A673 (cell line): ENCODE data around the gene WNT6. TPM values are rescaled to one million over a fixed set of nuclear protein-coding genes. Genes with fewer than 3 reads are reported as not detected.

ENCODE experiments used
- BruUV-seq: library from RNA; stranded (reverse); fragments of 400-500 nt; replicated peaks from 2 replicates; lab custom pipeline; 2021; lab: Mats Ljungman, UMichigan
- CTCF ChIA-PET: fragments of 300-600 bp; sonication (Branson Sonifier 250); formaldehyde crosslinking; loops from one replicate; lab custom pipeline; 2022; ENCODE audit warnings: antibody characterized with exemption; lab: Charles Lee
- POLR2A ChIA-PET: fragments of 300-600 bp; sonication (Branson Sonifier 250); formaldehyde crosslinking; loops from one replicate; lab custom pipeline; 2022; ENCODE audit warnings: antibody characterized with exemption; ENCODE audit not compliant: low non-redundant PET; lab: Charles Lee
- DNase-seq: peaks from one replicate; pipeline ENCODE4 v3.0.0-alpha.2; 2015; ENCODE audit warnings: low spot score
- H3K27ac ChIP-seq: fragments of 200-600 bp; sonication (generic); 2 replicates; pipeline ENCODE4 v1.5.1; 2016; ENCODE audit warnings: mixed run types, low read depth, mild to moderate bottlenecking, mixed read lengths, antibody characterized with exemption, low read length; ENCODE audit not compliant: poor library complexity, severe bottlenecking
- H3K27me3 ChIP-seq: fragments of 200-600 bp; sonication (generic); replicated peaks from 2 replicates; pipeline ENCODE4 v1.6.1; 2017; ENCODE audit warnings: mixed run types, low read depth, mild to moderate bottlenecking, mixed read lengths, antibody characterized with exemption, low read length; ENCODE audit not compliant: insufficient read depth, poor library complexity
- H3K36me3 ChIP-seq: fragments of 200-600 bp; sonication (generic); 2 replicates; pipeline ENCODE4 v1.6.1; 2016; ENCODE audit warnings: mixed run types, mild to moderate bottlenecking, mixed read lengths, antibody characterized with exemption, low read length; ENCODE audit not compliant: insufficient read depth, poor library complexity, severe bottlenecking
- H3K4me1 ChIP-seq: fragments of 200-600 bp; sonication (generic); 2 replicates; pipeline ENCODE4 v1.6.1; 2017; ENCODE audit warnings: mixed run types, mild to moderate bottlenecking, mixed read lengths, antibody characterized with exemption, low read length; ENCODE audit not compliant: insufficient read depth, poor library complexity, severe bottlenecking
- H3K4me3 ChIP-seq: fragments of 200-600 bp; sonication (generic); 2 replicates; pipeline ENCODE4 v1.5.1; 2016; ENCODE audit warnings: low read depth, mixed run types, mild to moderate bottlenecking, mixed read lengths, low read length; ENCODE audit not compliant: poor library complexity, severe bottlenecking
- H3K9me3 ChIP-seq: fragments of 200-600 bp; sonication (generic); 2 replicates; pipeline ENCODE4 v1.6.1; 2016; ENCODE audit warnings: mixed run types, low read depth, mild to moderate bottlenecking, mixed read lengths, antibody characterized with exemption, low read length; ENCODE audit not compliant: poor library complexity, severe bottlenecking
- EZH2 ChIP-seq: fragments of 200-600 bp; sonication (generic); IDR thresholded peaks from 2 replicates; pipeline ENCODE4 v1.6.1; 2017; ENCODE audit warnings: borderline replicate concordance, low read depth, mild to moderate bottlenecking, mixed read lengths, antibody characterized with exemption, low read length; ENCODE audit not compliant: poor library complexity, severe bottlenecking
- intact Hi-C: fragments of 100-400 bp; cut with micrococcal nuclease; formaldehyde crosslinking; loops from one replicate; pipeline ENCODE4 v1.10.0; 2022; ENCODE audit not compliant: unreplicated experiment
- total RNA-seq: library from RNA; stranded (reverse); gene quantifications from 2 replicates; pipeline ENCODE4 v1.2.3, GENCODE V29; 2021
- TF ChIP-seq, protein P1 (sequence below): fragments of 300-800, 200-600 bp; sonication (generic); conservative IDR thresholded peaks from 2 replicates; pipeline ENCODE4 v1.5.1; 2017; ENCODE audit warnings: low read depth, mild to moderate bottlenecking, antibody characterized with exemption, low read length, moderate library complexity, mixed read lengths

WNT6 gene
- total RNA-seq, 1 experiment from 2014 or later: not detected

GRCh38 chr2:218814540-218815243 lies 44.9 kb upstream of the WNT6 start:
- intact Hi-C loops: no loop called here
- Histone ChIP-seq H3K4me3 (no peak overlapping the region), H3K4me1 (no peaks in the 10 kb centered on the region), H3K36me3 (no peaks in the 10 kb centered on the region), H3K9me3 (no peaks in the 10 kb centered on the region), H3K27ac (no peak overlapping the region), H3K27me3 (no peaks in the 10 kb centered on the region)
- DNase-seq: no peak
- BruUV-seq: no TSS peak
- ChIA-PET CTCF (no interaction called here), POLR2A (no interaction called here)
- no peak for TF ChIP-seq EZH2
- TF ChIP-seq, protein P1, sequence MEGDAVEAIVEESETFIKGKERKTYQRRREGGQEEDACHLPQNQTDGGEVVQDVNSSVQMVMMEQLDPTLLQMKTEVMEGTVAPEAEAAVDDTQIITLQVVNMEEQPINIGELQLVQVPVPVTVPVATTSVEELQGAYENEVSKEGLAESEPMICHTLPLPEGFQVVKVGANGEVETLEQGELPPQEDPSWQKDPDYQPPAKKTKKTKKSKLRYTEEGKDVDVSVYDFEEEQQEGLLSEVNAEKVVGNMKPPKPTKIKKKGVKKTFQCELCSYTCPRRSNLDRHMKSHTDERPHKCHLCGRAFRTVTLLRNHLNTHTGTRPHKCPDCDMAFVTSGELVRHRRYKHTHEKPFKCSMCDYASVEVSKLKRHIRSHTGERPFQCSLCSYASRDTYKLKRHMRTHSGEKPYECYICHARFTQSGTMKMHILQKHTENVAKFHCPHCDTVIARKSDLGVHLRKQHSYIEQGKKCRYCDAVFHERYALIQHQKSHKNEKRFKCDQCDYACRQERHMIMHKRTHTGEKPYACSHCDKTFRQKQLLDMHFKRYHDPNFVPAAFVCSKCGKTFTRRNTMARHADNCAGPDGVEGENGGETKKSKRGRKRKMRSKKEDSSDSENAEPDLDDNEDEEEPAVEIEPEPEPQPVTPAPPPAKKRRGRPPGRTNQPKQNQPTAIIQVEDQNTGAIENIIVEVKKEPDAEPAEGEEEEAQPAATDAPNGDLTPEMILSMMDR: no peak

GRCh38 chr2:218815244-218815637 lies 44.4 kb upstream of the WNT6 start:
- Histone ChIP-seq H3K4me1 (no peaks in the 10 kb centered on the region), H3K36me3 (no peaks in the 10 kb centered on the region), H3K4me3 (no peak overlapping the region), H3K27me3 (no peaks in the 10 kb centered on the region), H3K9me3 (no peaks in the 10 kb centered on the region), H3K27ac (no peak overlapping the region)
- BruUV-seq: no TSS peak
- no peak for DNase-seq
- POLR2A ChIA-PET: no interaction called here
- CTCF ChIA-PET: no interaction called here
- no peak for TF ChIP-seq EZH2
- TF ChIP-seq, protein P1: no peak
- intact Hi-C loops: no loop called here

DNA sequence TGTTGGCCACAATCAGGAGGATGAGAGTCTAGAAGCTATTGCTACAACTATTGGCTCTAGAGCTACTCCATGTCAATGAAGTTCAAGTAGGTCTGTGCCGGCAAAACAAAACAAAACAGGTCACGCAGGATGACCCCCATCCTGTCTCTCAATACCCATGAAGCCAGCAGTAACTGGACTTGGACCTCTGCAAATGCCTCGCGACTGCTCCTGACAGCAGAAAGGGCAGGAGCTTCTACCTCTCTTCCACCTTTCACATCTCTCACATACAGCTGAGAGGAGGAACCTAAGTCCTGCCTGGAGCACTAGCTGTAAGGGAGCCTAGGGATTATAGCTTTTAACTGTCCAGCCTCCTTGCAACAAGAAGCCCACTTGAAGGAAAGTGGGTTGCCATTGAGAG lies 44.0 kb upstream of the WNT6 start:
- no TSS peak for BruUV-seq
- Histone ChIP-seq H3K9me3 (no peaks in the 10 kb centered on the region), H3K4me3 (no peak overlapping the region), H3K27me3 (no peaks in the 10 kb centered on the region), H3K36me3 (no peaks in the 10 kb centered on the region), H3K4me1 (no peaks in the 10 kb centered on the region), H3K27ac (no peak overlapping the region)
- no peak for DNase-seq
- intact Hi-C loops: no loop called here
- ChIA-PET POLR2A (no interaction called here), CTCF (no interaction called here)
- TF ChIP-seq EZH2: no peak
- TF ChIP-seq, protein P1: no peak
